Smooth muscle cell (in vitro differentiated cells): ENCODE results near the gene SUN5. TPM values are rescaled to one million over a fixed set of nuclear protein-coding genes. Genes with fewer than 3 reads are reported as not detected.

Experiments used
- DNase-seq: peaks from one replicate; lab custom pipeline; 2025; ENCODE audit not compliant: unreplicated experiment; lab: John Stamatoyannopoulos, UW
- H2AFZ ChIP-seq: fragments of 200-600 bp; sonication (generic); 2 replicates; pipeline ENCODE4 v1.6.0; 2016; ENCODE audit warnings: antibody characterized with exemption, low read depth, mild to moderate bottlenecking
- H3F3A ChIP-seq: fragments of 200-600 bp; sonication (generic); 2 replicates; pipeline ENCODE4 v1.6.0; 2017; ENCODE audit warnings: antibody characterized with exemption, low read depth
- H3K27ac ChIP-seq: fragments of 200-600 bp; sonication (generic); 2 replicates; pipeline ENCODE4 v1.5.1; 2016; ENCODE audit warnings: low read depth, mild to moderate bottlenecking
- H3K27me3 ChIP-seq: fragments of 200-600 bp; sonication (generic); 2 replicates; pipeline ENCODE4 v1.6.1; 2016; ENCODE audit warnings: low read depth, mild to moderate bottlenecking
- H3K36me3 ChIP-seq: fragments of 200-600 bp; sonication (generic); 2 replicates; pipeline ENCODE4 v1.5.1; 2016; ENCODE audit warnings: low read depth
- H3K4me1 ChIP-seq: fragments of 200-600 bp; sonication (generic); 2 replicates; pipeline ENCODE4 v1.5.1; 2016; ENCODE audit warnings: low read depth
- H3K4me2 ChIP-seq: fragments of 200-600 bp; sonication (generic); 2 replicates; pipeline ENCODE4 v1.6.0; 2016; ENCODE audit warnings: mild to moderate bottlenecking
- H3K4me3 ChIP-seq: fragments of 200-600 bp; sonication (generic); 2 replicates; pipeline ENCODE4 v1.5.1; 2016; ENCODE audit warnings: mild to moderate bottlenecking
- H3K79me2 ChIP-seq: fragments of 200-600 bp; sonication (generic); 2 replicates; pipeline ENCODE4 v1.6.0; 2016; ENCODE audit warnings: low read depth, mild to moderate bottlenecking
- H3K9ac ChIP-seq: fragments of 200-600 bp; sonication (generic); 2 replicates; pipeline ENCODE4 v1.6.0; 2016; ENCODE audit warnings: low read depth
- H3K9me3 ChIP-seq: fragments of 200-600 bp; sonication (generic); replicated peaks from 2 replicates; pipeline ENCODE4 v1.5.1; 2016; ENCODE audit warnings: low read depth
- H4K20me1 ChIP-seq: fragments of 200-600 bp; sonication (generic); 2 replicates; pipeline ENCODE4 v1.6.0; 2016; ENCODE audit warnings: low read depth
- CTCF ChIP-seq: fragments of 200-600 bp; sonication (generic); IDR thresholded peaks from 2 replicates; pipeline ENCODE4 v1.5.1; 2017; ENCODE audit warnings: borderline replicate concordance, mild to moderate bottlenecking, antibody characterized with exemption; ENCODE audit not compliant: insufficient read depth, poor library complexity, severe bottlenecking
- WGBS: methylation state at CpG from one replicate; pipeline ENCODE4 v1.1.7; 2016; ENCODE audit warnings: low lambda C conversion rate; 5-methylcytosine and 5-hydroxymethylcytosine counted together
- polyA plus RNA-seq: library from polyadenylated mRNA; unstranded; fragments of >200 nt; fragmentation: Nextera tagmentation; extraction: Ambion mirVana; gene quantifications from 2 replicates; pipeline ENCODE4 v1.2.1, GENCODE V29; 2016
- total RNA-seq: library from RNA; depleted of rRNA; stranded (reverse); fragments of >200 nt; gene quantifications from 2 replicates; pipeline ENCODE4 v1.2.3, GENCODE V29; 2014

SUN5 gene
- total and polyA plus RNA-seq, 2 experiments from 2014 or later = not detected

GRCh38 chr20:32941155-32941885 is 62.9 kb downstream of the SUN5 start:
- no peaks in the 10 kb centered on the region for H3K27me3 ChIP-seq
- WGBS = 87% methylated on average over 4 of the region's 4 CpGs
- H2AFZ ChIP-seq = no peak overlapping the region
- H3F3A ChIP-seq = no peaks in the 10 kb centered on the region
- H3K27ac ChIP-seq = no peak overlapping the region
- H3K4me2 ChIP-seq = no peak overlapping the region
- TF ChIP-seq CTCF = no peak
- H3K36me3 ChIP-seq = no peaks in the 10 kb centered on the region
- no peak overlapping the region for H3K9ac ChIP-seq
- no peaks in the 10 kb centered on the region for H3K9me3 ChIP-seq
- H3K4me3 ChIP-seq = no peak overlapping the region
- H3K79me2 ChIP-seq = no peaks in the 10 kb centered on the region
- H3K4me1 ChIP-seq = no peaks in the 10 kb centered on the region
- H4K20me1 ChIP-seq = no peaks in the 10 kb centered on the region
- no peak for DNase-seq

- Histone ChIP-seq H3K9me3 (no peaks in the 10 kb centered on the region), H3K4me3 (no peak overlapping the region), H3K27me3 (no peaks in the 10 kb centered on the region), H3K79me2 (no peaks in the 10 kb centered on the region), H3K36me3 (no peaks in the 10 kb centered on the region), H3F3A (no peaks in the 10 kb centered on the region), H2AFZ (no peak overlapping the region), H3K27ac (no peak overlapping the region), H4K20me1 (no peaks in the 10 kb centered on the region), H3K9ac (no peak overlapping the region), H3K4me1 (no peaks in the 10 kb centered on the region), H3K4me2 (no peak overlapping the region)
- DNase-seq = no peak
- no peak for TF ChIP-seq CTCF
- WGBS = 70% methylated on average over 4 of the region's 4 CpGs
Observed at GRCh38 chr20:32934580-32934979, 69.7 kb downstream of the SUN5 start.

Other genes with a start within 250 kb of the SUN5 start
- gene DNMT3B, start 242.0 kb downstream of the SUN5 start, total RNA-seq = 2.9 and 3.5 TPM in 2 replicates
- 0.79 and 2.9 TPM in 2 replicates for gene DNMT3B, start 242.0 kb downstream of the SUN5 start, polyA plus RNA-seq
- 160 TPM in 2 replicates for gene MAPRE1, start 184.5 kb downstream of the SUN5 start, total RNA-seq
- gene MAPRE1, start 184.5 kb downstream of the SUN5 start, polyA plus RNA-seq = 81.0 and 89.2 TPM in 2 replicates
- 1.7 TPM in 1 of 2 replicates, not detected in the other for gene EFCAB8, start 145.5 kb downstream of the SUN5 start, total RNA-seq
- gene EFCAB8, start 145.5 kb downstream of the SUN5 start, polyA plus RNA-seq = 0.25 and 0.58 TPM in 2 replicates
- gene BPIFB2, start 3.3 kb upstream of the SUN5 start, total RNA-seq = not detected in 2 replicates
- not detected in 2 replicates for gene BPIFB2, start 3.3 kb upstream of the SUN5 start, polyA plus RNA-seq
- gene BPIFB6, start 27.2 kb upstream of the SUN5 start, total RNA-seq = not detected in 2 replicates
- not detected in 2 replicates for gene BPIFB6, start 27.2 kb upstream of the SUN5 start, polyA plus RNA-seq
- not detected in 2 replicates for gene BPIFB3, start 49.5 kb upstream of the SUN5 start, total RNA-seq
- gene BPIFB3, start 49.5 kb upstream of the SUN5 start, polyA plus RNA-seq = not detected in 2 replicates
- gene BPIFB4, start 75.2 kb upstream of the SUN5 start, total RNA-seq = not detected in 2 replicates
- gene BPIFB4, start 75.2 kb upstream of the SUN5 start, polyA plus RNA-seq = not detected in 2 replicates
- not detected in 2 replicates for gene BPIFA2, start 163.7 kb upstream of the SUN5 start, total RNA-seq
- gene BPIFA2, start 163.7 kb upstream of the SUN5 start, polyA plus RNA-seq = not detected in 2 replicates
- not detected in 2 replicates for gene BPIFA3, start 212.9 kb upstream of the SUN5 start, total RNA-seq
- gene BPIFA3, start 212.9 kb upstream of the SUN5 start, polyA plus RNA-seq = not detected in 2 replicates
- not detected in 2 replicates for gene BPIFA1, start 231.6 kb upstream of the SUN5 start, total RNA-seq
- gene BPIFA1, start 231.6 kb upstream of the SUN5 start, polyA plus RNA-seq = not detected in 2 replicates